Measurements from ENCODE around the gene EPOP.
A peak's percentile ranks its signal among the peaks of the same experiment; 100 is the strongest.

The EPOP gene

GRCh38 chr17:38663964-38664644, 10.7 kb downstream of the EPOP start:
- no peak for TF ChIP-seq CTCF (IDR thresholded peaks at IDR 0.05; ENCODE audit: low read depth, low read length, missing control alignments)
- DNase-seq (ENCODE audit: extremely low read depth, low read depth): no peak
- H3K4me3 ChIP-seq (replicated peaks; ENCODE audit: low read depth, low read length): no peak overlapping the region

- H3K4me3 ChIP-seq (replicated peaks; ENCODE audit: low read depth, low read length): no peak overlapping the region
- peak; percentile 30 for DNase-seq (ENCODE audit: extremely low read depth, low read depth)
- peak; percentile 88 for TF ChIP-seq CTCF (IDR thresholded peaks at IDR 0.05; ENCODE audit: low read depth, low read length, missing control alignments)
Measured at GRCh38 chr17:38663125-38663751, 11.5 kb downstream of the EPOP start.

- no peak for DNase-seq (ENCODE audit: extremely low read depth, low read depth)
- TF ChIP-seq CTCF (IDR thresholded peaks at IDR 0.05; ENCODE audit: low read depth, low read length, missing control alignments): no peak
- no peak overlapping the region for H3K4me3 ChIP-seq (replicated peaks; ENCODE audit: low read depth, low read length)
Measured at GRCh38 chr17:38660097-38661025, 14.4 kb downstream of the EPOP start.

GRCh38 chr17:38659415-38659814, 15.3 kb downstream of the EPOP start:
- TF ChIP-seq CTCF (IDR thresholded peaks at IDR 0.05; ENCODE audit: low read depth, low read length, missing control alignments): no peak
- no peak overlapping the region for H3K4me3 ChIP-seq (replicated peaks; ENCODE audit: low read depth, low read length)
- no peak for DNase-seq (ENCODE audit: extremely low read depth, low read depth)

- no peak for TF ChIP-seq CTCF (IDR thresholded peaks at IDR 0.05; ENCODE audit: low read depth, low read length, missing control alignments)
- no peak for DNase-seq (ENCODE audit: extremely low read depth, low read depth)
- no peak overlapping the region for H3K4me3 ChIP-seq (replicated peaks; ENCODE audit: low read depth, low read length)
Measured at GRCh38 chr17:38658741-38659345, 15.9 kb downstream of the EPOP start.

Measured in HFF-Myc (cell line).